GM21390 (cell line): ENCODE measurements around the gene NR4A2.

ENCODE experiments used
- ATAC-seq: cut with Tn5 transposase; IDR thresholded peaks from one replicate; pipeline ENCODE4 v1.9.1; 2021; ENCODE audit not compliant: unreplicated experiment

The NR4A2 gene

DNA sequence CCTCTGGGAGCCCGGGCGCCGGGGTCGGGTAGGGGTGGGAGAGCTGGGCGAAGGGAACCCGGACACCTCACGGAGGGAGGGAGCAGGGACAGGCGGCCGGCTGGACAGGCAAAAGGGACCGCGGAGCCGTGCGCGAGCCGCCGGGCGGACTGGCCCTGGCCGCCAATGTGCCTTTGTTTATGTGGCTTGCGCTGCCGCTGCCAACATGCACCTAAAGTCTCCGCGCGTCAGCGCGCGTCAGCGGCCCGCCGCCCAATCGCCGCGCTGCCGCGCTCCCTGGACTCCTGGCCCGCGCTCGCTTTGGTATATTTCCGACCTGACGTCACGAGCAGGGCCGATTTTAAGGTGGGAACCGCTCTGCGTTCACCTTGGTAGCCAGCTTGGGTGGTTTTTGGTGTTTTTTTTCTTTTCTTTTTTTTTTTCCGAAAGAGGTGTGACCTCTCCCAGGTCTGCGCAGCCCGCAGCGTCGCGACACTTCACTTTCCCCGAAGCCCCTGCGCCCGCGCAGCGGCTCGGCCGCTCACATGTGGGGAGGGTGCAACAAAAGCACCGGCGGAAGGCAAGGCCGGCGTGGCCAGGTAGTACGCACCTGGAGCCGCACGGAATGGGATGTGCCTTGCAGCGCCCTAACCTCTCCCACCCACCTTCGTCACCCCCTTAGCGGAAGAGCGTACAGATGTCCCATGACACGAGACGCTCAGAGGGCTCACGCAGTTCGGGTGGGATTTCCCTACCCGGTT is at the start of gene NR4A2:
Gene NR4A2, minus strand, starts transcription at position 188 of the 740 bp plus-strand sequence. CDS start 2,535 bp downstream, outside the sequence.
- ATAC-seq = peak; percentile 74

GRCh38 chr2:156380117-156380645 is 47.7 kb upstream of the NR4A2 start:
- ATAC-seq = peak; percentile 94

DNA sequence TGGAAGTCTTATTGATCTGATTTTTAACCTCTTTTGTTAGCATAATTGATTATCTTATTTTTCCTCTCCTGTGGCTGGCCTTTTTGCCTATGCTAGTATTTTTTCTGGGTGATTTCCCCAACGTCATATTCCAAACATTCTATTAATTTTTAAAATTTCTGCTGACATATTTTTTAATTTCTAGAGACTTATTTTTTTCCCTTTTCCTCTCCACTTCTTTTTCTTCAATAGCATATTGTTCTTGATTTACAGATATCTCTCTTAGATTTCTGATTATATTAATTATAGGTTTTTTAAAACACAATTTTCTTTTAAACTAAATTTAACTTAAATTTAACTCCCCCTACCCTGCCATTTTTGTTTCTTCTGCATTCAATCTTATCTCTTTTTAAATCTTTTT is 47.2 kb upstream of the NR4A2 start:
- ATAC-seq = no peak

GRCh38 chr2:156379071-156379470 is 46.5 kb upstream of the NR4A2 start:
- ATAC-seq = peak; percentile 30

- no peak for ATAC-seq
Measured at GRCh38 chr2:156366753-156367152, 34.2 kb upstream of the NR4A2 start.

- no peak for ATAC-seq
Measured at GRCh38 chr2:156363141-156363540, 30.6 kb upstream of the NR4A2 start.

DNA sequence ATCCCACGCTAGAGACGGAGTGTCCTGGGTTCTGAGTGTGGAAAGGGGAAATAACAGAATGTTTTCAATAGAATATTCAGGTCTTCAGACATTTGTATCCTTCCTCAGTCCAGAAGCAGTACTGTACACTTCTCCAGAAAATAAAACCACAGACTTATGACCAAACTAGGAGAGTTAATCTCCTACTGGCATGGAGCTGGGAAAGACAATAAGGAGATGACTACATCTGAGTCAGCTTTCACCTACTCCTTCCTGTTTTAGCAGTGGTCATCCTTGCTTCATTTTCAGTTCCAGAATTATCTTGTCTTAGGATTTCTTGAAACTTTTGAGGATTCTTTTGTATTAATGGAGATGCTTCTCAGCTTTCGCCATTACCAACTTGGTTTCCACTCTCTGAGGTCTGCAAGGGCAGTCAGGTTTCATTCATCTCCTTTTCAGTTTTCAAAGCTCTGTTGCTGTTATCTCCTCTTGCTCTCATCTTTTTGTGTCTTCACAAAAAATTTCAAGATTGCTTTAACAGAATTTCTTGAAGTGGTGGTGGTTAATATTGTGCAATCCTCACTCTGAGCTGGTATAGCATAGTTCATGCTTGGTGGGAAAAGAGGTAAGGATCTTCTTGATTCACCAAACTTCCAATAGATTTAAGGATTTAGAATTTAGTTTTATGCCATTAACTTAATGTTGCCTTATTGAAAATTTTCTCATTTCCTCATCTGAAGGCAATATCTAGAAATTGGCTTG is 23.7 kb upstream of the NR4A2 start:
- no peak for ATAC-seq

GRCh38 chr2:156352911-156353310 is 20.4 kb upstream of the NR4A2 start:
- no peak for ATAC-seq

DNA sequence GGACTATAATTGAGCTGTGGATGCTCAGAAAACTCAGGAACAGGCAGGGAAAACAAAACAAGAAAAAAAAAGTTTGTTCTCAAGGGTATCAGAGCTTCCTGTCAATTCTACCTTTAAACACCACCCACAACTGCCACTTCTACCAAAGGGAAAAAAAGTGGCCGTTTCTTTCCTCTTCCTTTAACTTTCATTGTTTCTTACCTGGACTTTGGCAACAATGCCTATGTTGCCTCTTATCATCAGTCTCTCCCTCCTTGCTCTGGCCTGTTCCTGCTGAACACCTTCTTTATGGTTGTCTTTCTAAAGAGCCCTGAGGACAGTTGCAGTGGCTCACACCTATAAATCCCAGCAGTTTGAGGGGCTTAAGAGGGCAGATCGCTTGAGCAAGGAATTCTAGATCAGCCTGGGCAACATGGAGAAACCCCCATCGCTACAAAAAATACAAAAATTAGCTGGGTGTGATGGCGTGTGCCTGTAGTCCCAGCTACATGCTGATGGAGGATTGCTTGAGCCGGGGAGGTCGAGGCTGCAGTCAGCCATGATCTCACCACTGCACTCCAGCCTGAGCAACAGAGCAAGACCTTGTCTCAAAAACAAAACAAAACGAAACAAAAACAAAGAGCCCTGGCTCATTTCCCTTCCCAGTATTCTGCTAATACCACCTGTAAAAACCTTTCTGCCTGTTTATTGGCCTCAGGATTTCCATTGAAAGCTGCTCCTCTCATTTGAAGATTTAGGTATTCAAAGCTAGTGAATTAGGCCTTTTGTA is 18.0 kb upstream of the NR4A2 start:
- no peak for ATAC-seq

DNA sequence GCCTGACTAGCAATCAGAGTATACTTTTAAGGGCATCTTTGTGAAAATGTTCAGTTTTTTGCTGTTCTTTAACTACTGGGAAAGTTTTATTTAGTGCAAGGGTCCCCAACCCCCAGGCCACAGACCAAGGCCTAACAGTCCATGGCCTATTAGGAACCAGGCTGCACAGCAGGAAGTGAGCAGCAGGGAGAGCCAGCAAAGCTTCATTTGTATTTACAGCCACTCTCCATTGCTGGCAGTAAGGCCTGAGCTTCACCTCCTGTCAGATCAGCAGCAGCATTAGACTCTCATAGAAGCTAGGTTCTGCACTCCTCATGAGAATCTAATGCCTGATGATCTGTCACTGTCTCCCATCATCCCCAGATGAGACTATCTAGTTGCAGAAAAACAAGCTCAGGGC is 17.1 kb upstream of the NR4A2 start:
- ATAC-seq = no peak

GRCh38 chr2:156349161-156349560 is 16.6 kb upstream of the NR4A2 start:
- ATAC-seq = no peak

GRCh38 chr2:156347431-156347830 is 14.9 kb upstream of the NR4A2 start:
- ATAC-seq = no peak

GRCh38 chr2:156346731-156347130 is 14.2 kb upstream of the NR4A2 start:
- ATAC-seq = no peak

GRCh38 chr2:156345582-156345981 is 13.1 kb upstream of the NR4A2 start:
- ATAC-seq = no peak

DNA sequence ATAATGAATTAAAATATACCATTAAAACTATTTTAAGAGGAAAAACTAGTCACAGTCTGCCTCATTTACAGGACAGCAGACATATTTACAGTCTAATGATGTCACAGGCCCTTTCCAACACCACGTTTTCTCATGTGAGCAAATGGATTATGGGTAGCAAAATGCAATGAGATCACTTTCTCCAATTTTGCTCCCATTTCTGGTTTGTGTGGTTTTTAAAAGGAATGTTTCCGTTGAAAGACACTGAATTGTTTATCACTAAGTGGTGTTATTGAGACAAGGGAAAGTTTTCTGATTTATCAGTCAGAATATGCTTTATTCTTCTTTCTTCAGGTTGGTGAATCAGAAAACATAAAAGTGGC is 11.4 kb upstream of the NR4A2 start:
- no peak for ATAC-seq

- ATAC-seq = no peak
Measured at GRCh38 chr2:156343096-156343939, 10.8 kb upstream of the NR4A2 start.

DNA sequence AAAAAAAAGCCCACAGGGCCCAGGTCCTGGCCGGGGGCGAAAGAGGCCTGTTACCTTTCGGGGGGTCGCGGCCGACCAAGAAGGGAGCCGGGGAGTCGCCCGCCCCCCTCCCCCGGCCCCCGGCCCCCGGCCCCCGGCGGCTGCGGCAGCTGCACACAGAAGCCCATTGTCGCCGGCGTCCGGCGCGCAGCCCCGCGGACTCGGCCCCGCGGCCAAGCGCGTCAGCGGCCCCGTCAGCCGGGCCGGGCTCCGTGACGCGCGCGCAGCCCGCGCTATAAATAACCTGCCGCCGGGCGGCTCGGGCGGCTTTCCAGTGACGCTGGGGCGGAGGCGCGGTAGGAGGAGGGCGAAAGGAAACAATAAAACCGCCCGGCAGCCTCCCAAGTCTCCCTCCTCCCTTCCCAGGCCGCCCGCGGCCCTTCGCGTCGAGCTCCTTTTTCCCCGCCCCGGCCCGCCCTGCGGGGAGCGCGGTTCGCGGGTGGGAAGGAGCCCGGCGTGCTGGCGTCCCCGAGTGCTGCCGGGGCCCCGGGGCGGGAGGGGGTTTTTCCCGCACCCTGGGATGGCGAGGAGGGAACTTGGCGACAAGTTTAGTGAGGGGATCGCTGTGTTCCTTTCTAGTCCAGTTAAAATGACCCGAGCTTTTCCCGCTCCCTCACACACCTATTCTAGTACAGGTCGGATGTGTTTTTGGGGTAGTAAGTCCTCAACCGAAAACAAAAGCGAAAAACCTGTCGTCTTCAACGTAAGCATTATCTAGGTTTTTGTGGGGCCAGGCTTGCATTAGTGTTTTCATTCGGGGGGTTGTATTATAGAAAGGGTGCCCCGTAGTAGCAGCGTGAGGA is 10.0 kb upstream of the NR4A2 start:
- peak; percentile 54 for ATAC-seq

GRCh38 chr2:156341452-156342253 is 9.1 kb upstream of the NR4A2 start:
- ATAC-seq = peak; percentile 74
